IPS-18c (cell line): ENCODE data around the gene MISFA.
"Not testable (repeated sequence)": the region's sequence is repeated elsewhere in the genome, so short reads cannot be mapped to it uniquely, and the experiment has no call there.

Source experiments
- H3K4me3 ChIP-seq: 2 replicates; pipeline ENCODE4 v1.7.0; 2013; ENCODE audit warnings: low read depth, mild to moderate bottlenecking, low read length, moderate library complexity; ENCODE audit not compliant: insufficient read depth
- H3K9me3 ChIP-seq: one replicate; pipeline ENCODE4 v1.6.1; 2013; ENCODE audit warnings: mild to moderate bottlenecking, low read length, moderate library complexity; ENCODE audit not compliant: control insufficient read depth, insufficient read depth

The MISFA gene

GRCh38 chr11:18612394-18612793 lies 12.8 kb downstream of the MISFA start:
- H3K4me3 ChIP-seq = no peak overlapping the region
- H3K9me3 ChIP-seq = no peaks in the 10 kb centered on the region

- Histone ChIP-seq H3K9me3 (no peaks in the 10 kb centered on the region), H3K4me3 (no peak overlapping the region)
These were observed 15.1 kb downstream of the MISFA start for GRCh38 chr11:18614667-18615066.

GRCh38 chr11:18615628-18616392 lies 16.2 kb downstream of the MISFA start:
- no peaks in the 10 kb centered on the region for H3K9me3 ChIP-seq
- H3K4me3 ChIP-seq = no peak overlapping the region

GRCh38 chr11:18617688-18618341 lies 18.2 kb downstream of the MISFA start:
- Histone ChIP-seq H3K4me3 (no peak overlapping the region), H3K9me3 (no peaks in the 10 kb centered on the region)

- Histone ChIP-seq H3K4me3 (no peak overlapping the region), H3K9me3 (no peaks in the 10 kb centered on the region)
These were observed 18.9 kb downstream of the MISFA start for GRCh38 chr11:18618342-18619025.

GRCh38 chr11:18623707-18624106 lies 24.1 kb downstream of the MISFA start:
- H3K9me3 ChIP-seq = no peaks in the 10 kb centered on the region
- no peak overlapping the region for H3K4me3 ChIP-seq

GRCh38 chr11:18624161-18624560 lies 24.6 kb downstream of the MISFA start:
- Histone ChIP-seq H3K9me3 (no peaks in the 10 kb centered on the region), H3K4me3 (no peak overlapping the region)

- Histone ChIP-seq H3K4me3 (peak overlapping the region; percentile 98; the same call in 1 of the 2 replicates), H3K9me3 (no peaks in the 10 kb centered on the region)
These were observed 33.3 kb downstream of the MISFA start for GRCh38 chr11:18632841-18633240.

GRCh38 chr11:18633256-18634139 lies 33.9 kb downstream of the MISFA start:
- peak overlapping the region; percentile 98 for H3K4me3 ChIP-seq

GRCh38 chr11:18634140-18635032 lies 34.8 kb downstream of the MISFA start, which contains the start of gene SPTY2D1:
Gene SPTY2D1 (minus strand): TSS chr11:18634342. CDS start chr11:18634257, 85 bp downstream.
- H3K9me3 ChIP-seq = no peaks in the 10 kb centered on the region
- peak within 1 kb of the TSS; percentile 98 for H3K4me3 ChIP-seq

More at GRCh38 chr11:18633256-18634139, 33.9 kb downstream of the MISFA start:
- H3K9me3 ChIP-seq = no peaks in the 10 kb centered on the region

GRCh38 chr11:18641677-18642076 lies 42.1 kb downstream of the MISFA start:
- no peaks in the 10 kb centered on the region for H3K9me3 ChIP-seq
- H3K4me3 ChIP-seq = no peak overlapping the region

- H3K4me3 ChIP-seq, H3K9me3 ChIP-seq: not testable (repeated sequence)
These were observed 43.4 kb downstream of the MISFA start for GRCh38 chr11:18643034-18643433.

- Histone ChIP-seq H3K9me3 (peaks cover 6% of the 10 kb centered on the region), H3K4me3 (no peak overlapping the region)
These were observed 50.8 kb downstream of the MISFA start for GRCh38 chr11:18650353-18650752.

GRCh38 chr11:18650859-18651557 lies 51.4 kb downstream of the MISFA start:
- peaks cover 7% of the 10 kb centered on the region for H3K9me3 ChIP-seq
- no peak overlapping the region for H3K4me3 ChIP-seq
